PC-9 (cell line): ENCODE data around the gene FKBP1B.

ENCODE experiments used
- CTCF ChIP-seq: fragments of 200-600 bp; sonication (generic); conservative IDR thresholded peaks from 2 replicates; pipeline ENCODE4 v1.6.1; 2017; ENCODE audit warnings: mixed run types, antibody characterized with exemption, mild to moderate bottlenecking, moderate library complexity
- EZH2 ChIP-seq: fragments of 200-600 bp; sonication (generic); IDR thresholded peaks from 2 replicates; pipeline ENCODE4 v1.8.0; 2017; ENCODE audit warnings: antibody characterized with exemption, low read depth

GRCh38 chr2:24111407-24111901 lies 61.9 kb downstream of the FKBP1B start:
- no peak for TF ChIP-seq CTCF
- TF ChIP-seq EZH2, result no peak
